Activated naive CD4-positive, alpha-beta T cell treated with anti-CD3 and anti-CD28 coated beads for 36 hours (primary cell): Measurements from ENCODE around the gene CDH12. TPM values are rescaled to one million over a fixed set of nuclear protein-coding genes. Genes with fewer than 3 reads are reported as not detected.

Source experiments
- CTCF ChIA-PET: fragments of 350-600 bp; sonication (Branson Sonifier 250); formaldehyde crosslinking; loops from one replicate; lab custom pipeline; 2021; ENCODE audit warnings: antibody characterized with exemption; lab: Charles Lee
- DNase-seq: peaks from one replicate; pipeline ENCODE4 v3.0.0-alpha.2; 2020
- H3K27ac Mint-ChIP-seq: one replicate; pipeline ENCODE4 v1.8.0; 2021; ENCODE audit warnings: mild to moderate bottlenecking, mixed read lengths
- H3K27me3 Mint-ChIP-seq: one replicate; pipeline ENCODE4 v1.8.0; 2021; ENCODE audit warnings: low read depth, mixed read lengths
- H3K36me3 Mint-ChIP-seq: one replicate; pipeline ENCODE4 v1.8.0; 2021; ENCODE audit warnings: low read depth, mixed read lengths
- H3K4me1 Mint-ChIP-seq: one replicate; pipeline ENCODE4 v1.8.0; 2021; ENCODE audit warnings: low read depth, mixed read lengths
- H3K4me3 Mint-ChIP-seq: one replicate; pipeline ENCODE4 v1.8.0; 2021; ENCODE audit warnings: mild to moderate bottlenecking, moderate library complexity, mixed read lengths
- H3K9me3 Mint-ChIP-seq: one replicate; pipeline ENCODE4 v1.8.0; 2021; ENCODE audit warnings: mixed read lengths
- intact Hi-C: fragments of 100-400 bp; cut with micrococcal nuclease; formaldehyde crosslinking; loops from one replicate; pipeline ENCODE4 v1.15.1; 2023
- total RNA-seq, 2 experiments: library from RNA; stranded (reverse); gene quantifications; one replicate each; pipeline ENCODE4 v1.2.3, GENCODE V29; 2021

CDH12 gene
- total RNA-seq, 2 experiments from 2014 or later: not detected

- Mint-ChIP-seq H3K4me1 (no peaks in the 10 kb centered on the region), H3K4me3 (no peak overlapping the region), H3K27ac (no peak overlapping the region), H3K36me3 (no peaks in the 10 kb centered on the region), H3K9me3 (peaks cover 22% of the 10 kb centered on the region), H3K27me3 (no peaks in the 10 kb centered on the region)
- intact Hi-C loops: no loop called here
- CTCF ChIA-PET: no interaction called here
- DNase-seq: no peak
Measured at GRCh38 chr5:22470408-22470807, 382.7 kb downstream of the CDH12 start.

DNA sequence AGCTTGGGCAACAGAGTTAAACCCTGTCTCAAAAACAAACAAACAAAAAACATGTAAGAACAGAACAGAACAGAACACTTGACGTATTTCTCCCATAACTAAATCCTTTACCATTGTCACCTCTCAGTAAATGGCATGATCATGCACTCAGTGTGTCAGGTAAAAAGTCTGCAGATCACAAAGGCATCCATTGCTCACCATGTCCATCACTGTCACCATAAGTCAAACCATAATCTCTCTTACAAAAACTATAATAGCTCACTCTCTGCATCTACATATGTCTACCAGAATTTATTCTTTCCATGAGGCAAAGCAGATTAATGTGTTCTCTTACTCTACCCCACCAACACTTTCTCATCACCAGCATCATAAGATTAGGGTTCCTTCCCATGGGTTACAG, 387.5 kb downstream of the CDH12 start:
- CTCF ChIA-PET: no interaction called here

DNA sequence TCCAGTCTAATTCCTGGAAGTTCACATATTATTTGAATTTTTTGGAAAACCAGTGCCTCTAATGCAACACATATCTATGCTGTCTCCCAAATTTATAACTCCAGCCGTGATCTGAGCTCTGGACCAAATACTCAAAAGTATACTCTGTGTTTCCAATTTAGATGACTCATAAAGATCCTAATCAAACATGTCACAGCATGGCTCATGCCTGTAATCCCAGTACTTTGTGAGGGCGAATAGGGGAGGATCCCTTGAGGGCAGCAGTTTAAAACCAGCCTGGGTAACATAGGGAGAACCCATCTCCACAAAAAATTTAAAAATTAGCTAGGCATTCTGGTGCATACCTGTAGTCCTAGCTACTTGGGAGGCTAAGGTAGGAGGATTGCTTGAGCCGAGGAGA, 388.0 kb downstream of the CDH12 start:
- intact Hi-C loops: no loop called here

More for the DNA sequence above, 387.5 kb downstream of the CDH12 start:
- Mint-ChIP-seq H3K36me3 (no peaks in the 10 kb centered on the region), H3K4me1 (no peaks in the 10 kb centered on the region), H3K9me3 (peaks cover 18% of the 10 kb centered on the region), H3K27me3 (no peaks in the 10 kb centered on the region), H3K4me3 (no peak overlapping the region), H3K27ac (no peak overlapping the region)
- intact Hi-C loops: no loop called here
- DNase-seq: no peak

GRCh38 chr5:22460189-22460588, 393.0 kb downstream of the CDH12 start:
- Mint-ChIP-seq H3K9me3 (peaks cover 17% of the 10 kb centered on the region), H3K27me3 (no peaks in the 10 kb centered on the region), H3K36me3 (no peaks in the 10 kb centered on the region), H3K4me3 (no peak overlapping the region), H3K4me1 (no peaks in the 10 kb centered on the region), H3K27ac (no peak overlapping the region)
- intact Hi-C loops: no loop called here
- CTCF ChIA-PET: no interaction called here
- DNase-seq: no peak

More for the DNA sequence above, 388.0 kb downstream of the CDH12 start:
- Mint-ChIP-seq H3K27me3 (no peaks in the 10 kb centered on the region), H3K9me3 (peaks cover 18% of the 10 kb centered on the region), H3K4me1 (no peaks in the 10 kb centered on the region), H3K27ac (no peak overlapping the region), H3K36me3 (no peaks in the 10 kb centered on the region), H3K4me3 (no peak overlapping the region)
- CTCF ChIA-PET: no interaction called here
- DNase-seq: no peak

DNA sequence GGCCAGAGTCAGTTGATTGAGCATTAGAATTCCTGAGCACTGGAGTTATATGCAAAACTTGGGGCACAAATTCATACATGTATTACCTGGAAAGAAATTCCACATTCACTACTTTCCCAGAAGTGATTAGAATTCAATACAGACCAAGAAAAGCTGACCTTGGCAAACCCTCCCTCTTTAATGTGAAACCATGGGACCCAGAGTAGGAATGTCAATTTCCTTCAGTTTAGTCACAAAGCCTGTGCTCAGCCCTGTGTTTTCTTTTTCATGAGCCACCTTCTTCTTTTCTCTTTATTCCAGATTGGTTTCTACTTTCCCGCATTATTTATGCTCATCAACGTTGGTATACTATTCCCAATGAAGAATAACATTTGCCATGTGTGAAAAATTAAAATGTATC, 420.2 kb downstream of the CDH12 start:
- Mint-ChIP-seq H3K36me3 (no peaks in the 10 kb centered on the region), H3K9me3 (peaks cover 5% of the 10 kb centered on the region), H3K4me1 (no peaks in the 10 kb centered on the region), H3K4me3 (no peak overlapping the region), H3K27ac (no peak overlapping the region), H3K27me3 (no peaks in the 10 kb centered on the region)
- DNase-seq: no peak
- intact Hi-C loops: no loop called here
- CTCF ChIA-PET: no interaction called here

- peaks cover 8% of the 10 kb centered on the region for H3K9me3 Mint-ChIP-seq
- H3K4me1 Mint-ChIP-seq: no peaks in the 10 kb centered on the region
- DNase-seq: no peak
- intact Hi-C loops: no loop called here
- H3K36me3 Mint-ChIP-seq: no peaks in the 10 kb centered on the region
- CTCF ChIA-PET: no interaction called here
- H3K27ac Mint-ChIP-seq: no peak overlapping the region
- H3K27me3 Mint-ChIP-seq: no peaks in the 10 kb centered on the region
- no peak overlapping the region for H3K4me3 Mint-ChIP-seq
Measured at GRCh38 chr5:22431840-22432239, 421.3 kb downstream of the CDH12 start.

DNA sequence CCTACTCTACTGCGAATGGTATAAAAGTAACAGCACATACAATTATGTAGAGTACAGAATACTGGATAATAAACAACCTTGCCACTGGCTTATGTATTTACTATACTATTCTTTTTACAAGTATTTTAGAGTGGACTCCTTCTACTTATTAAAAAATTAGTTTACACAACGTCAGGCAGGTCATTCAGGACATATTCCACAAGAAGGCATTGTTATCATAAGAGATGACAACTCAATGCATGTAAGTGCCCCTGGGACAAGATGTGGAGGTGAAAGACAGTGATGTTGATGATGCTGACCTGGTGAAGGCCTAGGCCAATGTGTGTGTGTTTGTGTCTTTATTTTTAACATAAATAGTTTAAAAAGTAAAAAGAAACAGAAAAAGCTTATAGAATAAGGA, 421.7 kb downstream of the CDH12 start:
- Mint-ChIP-seq H3K9me3 (peaks cover 9% of the 10 kb centered on the region), H3K4me3 (no peak overlapping the region), H3K36me3 (no peaks in the 10 kb centered on the region), H3K4me1 (no peaks in the 10 kb centered on the region), H3K27ac (no peak overlapping the region), H3K27me3 (no peaks in the 10 kb centered on the region)
- CTCF ChIA-PET: no interaction called here
- intact Hi-C loops: no loop called here
- DNase-seq: no peak

DNA sequence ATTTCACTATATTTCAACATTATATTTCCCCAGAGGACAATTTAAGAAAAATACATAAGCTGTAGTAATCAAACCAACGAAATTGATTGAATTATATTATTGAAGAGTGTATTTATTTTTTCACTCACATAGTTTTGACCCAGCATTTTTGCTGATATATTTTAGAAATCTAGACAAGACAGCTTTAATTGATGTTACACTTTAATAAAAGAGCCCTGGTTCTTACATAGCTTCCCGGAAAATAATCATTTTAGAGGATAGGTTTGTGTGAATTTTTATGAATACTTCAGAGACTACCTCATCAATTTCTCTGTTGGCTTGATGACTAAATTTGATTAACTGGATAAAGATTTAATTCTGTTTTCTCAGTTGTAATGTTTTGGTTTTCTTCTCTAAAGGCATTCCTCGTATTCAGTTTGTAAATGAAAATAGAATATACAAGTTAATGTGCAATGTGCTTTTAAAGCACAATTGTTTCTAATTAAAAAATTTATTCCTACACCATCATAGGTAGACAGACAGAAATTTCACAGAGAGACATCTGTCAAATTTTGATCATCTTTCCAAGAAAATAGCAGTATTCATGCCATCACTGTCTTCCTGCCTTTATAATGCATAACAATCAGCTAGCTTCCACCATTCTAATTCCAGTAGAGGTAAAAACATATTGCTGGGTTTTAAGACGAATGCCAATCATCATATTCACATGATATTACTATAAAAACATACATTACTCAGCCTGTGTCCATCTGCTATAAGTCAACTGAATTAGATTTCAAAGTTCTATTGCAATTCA, 441.4 kb downstream of the CDH12 start:
- peaks cover 12% of the 10 kb centered on the region for H3K9me3 Mint-ChIP-seq
- intact Hi-C loops: no loop called here
- no peaks in the 10 kb centered on the region for H3K36me3 Mint-ChIP-seq
- CTCF ChIA-PET: no interaction called here
- no peaks in the 10 kb centered on the region for H3K27me3 Mint-ChIP-seq
- no peak for DNase-seq
- H3K4me3 Mint-ChIP-seq: no peak overlapping the region
- no peak overlapping the region for H3K27ac Mint-ChIP-seq
- H3K4me1 Mint-ChIP-seq: no peaks in the 10 kb centered on the region

GRCh38 chr5:22391956-22392355, 461.2 kb downstream of the CDH12 start:
- intact Hi-C loops: no loop called here
- Mint-ChIP-seq H3K27me3 (no peaks in the 10 kb centered on the region), H3K27ac (no peak overlapping the region), H3K4me1 (no peaks in the 10 kb centered on the region), H3K9me3 (peaks cover 10% of the 10 kb centered on the region), H3K36me3 (no peaks in the 10 kb centered on the region), H3K4me3 (no peak overlapping the region)
- CTCF ChIA-PET: no interaction called here
- no peak for DNase-seq

DNA sequence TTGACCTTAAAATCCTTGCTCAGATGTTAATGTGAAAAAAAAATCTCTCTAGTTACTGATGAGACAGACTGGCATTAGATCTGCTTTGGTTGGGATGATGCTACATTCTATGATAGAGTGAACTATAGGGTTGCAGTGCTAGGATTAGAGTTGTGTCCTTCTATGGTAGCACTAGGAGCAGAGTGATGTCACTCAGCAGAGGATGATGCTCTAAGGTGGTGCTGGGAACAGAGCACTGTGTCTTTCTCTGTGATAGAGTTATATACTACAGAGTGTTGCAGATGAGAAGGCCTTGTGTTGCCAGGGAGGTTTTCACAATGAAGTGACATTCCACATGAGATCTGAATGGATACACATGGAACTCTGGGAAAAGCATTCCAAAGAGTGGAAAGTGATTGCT, 462.3 kb downstream of the CDH12 start:
- Mint-ChIP-seq H3K36me3 (no peaks in the 10 kb centered on the region), H3K27me3 (no peaks in the 10 kb centered on the region), H3K9me3 (peaks cover 9% of the 10 kb centered on the region), H3K4me3 (no peak overlapping the region), H3K27ac (no peak overlapping the region), H3K4me1 (no peaks in the 10 kb centered on the region)
- no peak for DNase-seq
- CTCF ChIA-PET: no interaction called here
- intact Hi-C loops: no loop called here

DNA sequence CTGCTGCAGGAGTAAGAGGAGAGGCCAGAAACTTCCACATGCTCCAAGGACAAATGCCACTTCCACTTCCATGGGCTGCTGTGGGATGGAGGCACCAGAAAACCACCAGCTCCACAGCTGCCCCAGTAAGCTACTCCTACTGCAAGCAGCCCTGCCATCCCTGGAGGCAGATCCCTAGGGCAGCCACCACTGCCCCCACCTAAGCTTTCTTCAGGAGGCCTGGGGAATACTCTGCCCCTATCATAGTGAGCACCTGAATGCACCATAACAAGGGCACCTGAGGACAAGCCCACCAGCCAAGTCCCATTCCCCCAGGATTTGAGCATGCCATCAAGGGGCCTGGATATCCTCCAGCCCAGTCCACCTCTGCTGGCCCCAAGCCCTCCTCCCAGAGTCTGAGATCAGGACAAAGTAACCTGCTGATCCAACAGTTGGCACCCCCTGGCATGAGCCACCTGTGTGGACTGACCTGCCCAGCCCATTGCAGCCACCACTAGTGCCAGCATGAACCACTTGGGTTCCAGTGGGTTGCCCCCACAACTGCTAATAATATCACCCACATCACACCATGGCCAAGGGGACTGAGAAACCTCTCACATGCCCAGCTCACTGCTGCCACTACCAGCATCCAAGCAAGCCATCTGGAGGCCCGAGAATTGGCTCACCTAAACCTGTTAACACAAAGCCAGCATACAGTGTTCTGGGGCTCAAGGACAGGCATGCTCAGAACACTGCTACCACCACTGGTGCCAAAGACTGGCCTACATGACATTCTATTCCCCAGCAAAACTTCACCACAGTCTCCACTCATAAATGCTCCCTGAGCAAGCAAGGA, 480.1 kb downstream of the CDH12 start:
- no peak for DNase-seq
- no peak overlapping the region for H3K27ac Mint-ChIP-seq
- CTCF ChIA-PET: no interaction called here
- intact Hi-C loops: no loop called here
- peaks cover 9% of the 10 kb centered on the region for H3K9me3 Mint-ChIP-seq
- no peaks in the 10 kb centered on the region for H3K4me1 Mint-ChIP-seq
- no peaks in the 10 kb centered on the region for H3K27me3 Mint-ChIP-seq
- no peaks in the 10 kb centered on the region for H3K36me3 Mint-ChIP-seq
- no peak overlapping the region for H3K4me3 Mint-ChIP-seq

- Mint-ChIP-seq H3K4me3 (no peak overlapping the region), H3K4me1 (no peaks in the 10 kb centered on the region), H3K27me3 (no peaks in the 10 kb centered on the region), H3K36me3 (no peaks in the 10 kb centered on the region), H3K9me3 (peaks cover 9% of the 10 kb centered on the region), H3K27ac (no peak overlapping the region)
- no peak for DNase-seq
- CTCF ChIA-PET: no interaction called here
- intact Hi-C loops: no loop called here
Measured at GRCh38 chr5:22372376-22372775, 480.8 kb downstream of the CDH12 start.

DNA sequence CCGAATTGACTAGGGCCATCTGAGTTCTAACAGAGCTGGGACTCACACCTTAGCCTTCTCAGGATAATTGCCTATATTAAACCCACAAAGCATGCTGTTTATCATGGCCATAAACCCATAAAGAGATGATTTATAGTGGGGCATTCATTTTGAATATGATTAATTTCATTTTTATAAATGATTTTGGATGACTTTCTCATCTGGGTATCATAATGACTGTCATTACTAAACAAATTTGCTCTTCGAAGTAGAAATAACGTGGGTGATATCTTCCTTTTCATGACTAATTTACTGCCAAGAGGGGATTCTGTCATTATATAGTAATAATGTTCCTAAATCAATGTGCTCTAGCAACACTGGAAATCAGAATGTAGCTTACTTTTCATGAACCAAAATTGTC, 498.2 kb downstream of the CDH12 start:
- Mint-ChIP-seq H3K4me1 (no peaks in the 10 kb centered on the region), H3K27me3 (no peaks in the 10 kb centered on the region), H3K9me3 (peaks cover 1% of the 10 kb centered on the region), H3K27ac (no peak overlapping the region), H3K36me3 (no peaks in the 10 kb centered on the region), H3K4me3 (no peak overlapping the region)
- no peak for DNase-seq
- CTCF ChIA-PET: interaction anchor here (0.6 kb wide), 1 partner anchor 150 kb away, joined by 4 read pairs; no protein-coding TSS in a partner anchor
- intact Hi-C loops: no loop called here
